Measurements from ENCODE around the gene CD27. TPM values are rescaled to one million over a fixed set of nuclear protein-coding genes. Genes with fewer than 3 reads are reported as not detected.

Gene CD27
- total and polyA plus RNA-seq, 9 donors, result 0.27 to 1.6 (median 0.53) TPM

GRCh38 chr12:6434205-6435140 lies 10.3 kb upstream of the CD27 start:
- WGBS (ENCODE audit: insufficient coverage), result 70% methylated on average over 10 of the region's 17 CpGs
- Histone ChIP-seq H3K27ac (ENCODE audit: low read length) (no peak overlapping the region), H3K9me3 (replicated peaks; ENCODE audit: control insufficient read depth, low read depth, low read length) (no peaks in the 10 kb centered on the region), H3K27me3 (ENCODE audit: control insufficient read depth, insufficient read depth, low read length) (no peaks in the 10 kb centered on the region), H3K36me3 (ENCODE audit: control insufficient read depth, insufficient read depth, low read length) (peaks cover 2% of the 10 kb centered on the region), H3K4me3 (ENCODE audit: low read length) (no peak overlapping the region), H3K4me1 (ENCODE audit: control insufficient read depth, insufficient read depth, low read length) (peaks cover 10% of the 10 kb centered on the region)
- DNase-seq, result no peak

GRCh38 chr12:6435961-6436715 lies 8.6 kb upstream of the CD27 start:
- no peak overlapping the region for H3K4me3 ChIP-seq (ENCODE audit: low read length)
- H3K27me3 ChIP-seq (ENCODE audit: control insufficient read depth, insufficient read depth, low read length), result no peaks in the 10 kb centered on the region
- H3K4me1 ChIP-seq (ENCODE audit: control insufficient read depth, insufficient read depth, low read length), result no peaks in the 10 kb centered on the region
- H3K27ac ChIP-seq (ENCODE audit: low read length), result no peak overlapping the region
- 90% methylated on average over 10 of the region's 13 CpGs for WGBS (ENCODE audit: insufficient coverage)
- peaks cover 4% of the 10 kb centered on the region for H3K36me3 ChIP-seq (ENCODE audit: control insufficient read depth, insufficient read depth, low read length)
- no peaks in the 10 kb centered on the region for H3K9me3 ChIP-seq (replicated peaks; ENCODE audit: control insufficient read depth, low read depth, low read length)
- no peak for DNase-seq

- H3K36me3 ChIP-seq (ENCODE audit: control insufficient read depth, insufficient read depth, low read length), result peaks cover 4% of the 10 kb centered on the region
- DNase-seq, result no peak
- no peak overlapping the region for H3K4me3 ChIP-seq (ENCODE audit: low read length)
- H3K4me1 ChIP-seq (ENCODE audit: control insufficient read depth, insufficient read depth, low read length), result no peaks in the 10 kb centered on the region
- no peak overlapping the region for H3K27ac ChIP-seq (ENCODE audit: low read length)
- no peaks in the 10 kb centered on the region for H3K9me3 ChIP-seq (replicated peaks; ENCODE audit: control insufficient read depth, low read depth, low read length)
- H3K27me3 ChIP-seq (ENCODE audit: control insufficient read depth, insufficient read depth, low read length), result no peaks in the 10 kb centered on the region
- no CpG with 5 or more reads among the region's 3 CpGs for WGBS (ENCODE audit: insufficient coverage)
These were observed 7.2 kb upstream of the CD27 start for GRCh38 chr12:6437586-6437985.

GRCh38 chr12:6438345-6438744 lies 6.4 kb upstream of the CD27 start:
- peaks cover 4% of the 10 kb centered on the region for H3K36me3 ChIP-seq (ENCODE audit: control insufficient read depth, insufficient read depth, low read length)
- H3K9me3 ChIP-seq (replicated peaks; ENCODE audit: control insufficient read depth, low read depth, low read length), result no peaks in the 10 kb centered on the region
- WGBS (ENCODE audit: insufficient coverage), result 74% methylated on average over 6 of the region's 12 CpGs
- no peak overlapping the region for H3K4me3 ChIP-seq (ENCODE audit: low read length)
- no peak overlapping the region for H3K27ac ChIP-seq (ENCODE audit: low read length)
- no peaks in the 10 kb centered on the region for H3K4me1 ChIP-seq (ENCODE audit: control insufficient read depth, insufficient read depth, low read length)
- no peak for DNase-seq
- H3K27me3 ChIP-seq (ENCODE audit: control insufficient read depth, insufficient read depth, low read length), result no peaks in the 10 kb centered on the region

- Histone ChIP-seq H3K4me3 (ENCODE audit: low read length) (no peak overlapping the region), H3K4me1 (ENCODE audit: control insufficient read depth, insufficient read depth, low read length) (no peaks in the 10 kb centered on the region), H3K9me3 (replicated peaks; ENCODE audit: control insufficient read depth, low read depth, low read length) (no peaks in the 10 kb centered on the region), H3K27ac (ENCODE audit: low read length) (no peak overlapping the region), H3K36me3 (ENCODE audit: control insufficient read depth, insufficient read depth, low read length) (peaks cover 15% of the 10 kb centered on the region), H3K27me3 (ENCODE audit: control insufficient read depth, insufficient read depth, low read length) (no peaks in the 10 kb centered on the region)
- no CpG with 5 or more reads among the region's 1 CpG for WGBS (ENCODE audit: insufficient coverage)
- DNase-seq, result no peak
These were observed 4.4 kb upstream of the CD27 start for GRCh38 chr12:6440391-6440790.

GRCh38 chr12:6442836-6443235 lies 1.9 kb upstream of the CD27 start:
- Histone ChIP-seq H3K4me3 (ENCODE audit: low read length) (no peak overlapping the region), H3K4me1 (ENCODE audit: control insufficient read depth, insufficient read depth, low read length) (no peaks in the 10 kb centered on the region), H3K36me3 (ENCODE audit: control insufficient read depth, insufficient read depth, low read length) (peaks cover 28% of the 10 kb centered on the region), H3K27me3 (ENCODE audit: control insufficient read depth, insufficient read depth, low read length) (no peaks in the 10 kb centered on the region), H3K27ac (ENCODE audit: low read length) (no peak overlapping the region), H3K9me3 (replicated peaks; ENCODE audit: control insufficient read depth, low read depth, low read length) (no peaks in the 10 kb centered on the region)
- DNase-seq, result no peak
- WGBS (ENCODE audit: insufficient coverage), result 76% methylated on average over 5 of the region's 9 CpGs

GRCh38 chr12:6443361-6443983 lies 1.3 kb upstream of the CD27 start:
- Histone ChIP-seq H3K27me3 (ENCODE audit: control insufficient read depth, insufficient read depth, low read length) (no peaks in the 10 kb centered on the region), H3K9me3 (replicated peaks; ENCODE audit: control insufficient read depth, low read depth, low read length) (no peaks in the 10 kb centered on the region), H3K27ac (ENCODE audit: low read length) (no peak overlapping the region), H3K4me3 (ENCODE audit: low read length) (no peak overlapping the region), H3K4me1 (ENCODE audit: control insufficient read depth, insufficient read depth, low read length) (no peaks in the 10 kb centered on the region), H3K36me3 (ENCODE audit: control insufficient read depth, insufficient read depth, low read length) (peaks cover 32% of the 10 kb centered on the region)
- 63% methylated on average over 6 of the region's 9 CpGs for WGBS (ENCODE audit: insufficient coverage)
- no peak for DNase-seq

GRCh38 chr12:6444031-6444430 lies 724 bp upstream of the CD27 start:
- no peak for DNase-seq
- Histone ChIP-seq H3K4me1 (ENCODE audit: control insufficient read depth, insufficient read depth, low read length) (no peaks in the 10 kb centered on the region), H3K27me3 (ENCODE audit: control insufficient read depth, insufficient read depth, low read length) (no peaks in the 10 kb centered on the region), H3K4me3 (ENCODE audit: low read length) (no peak overlapping the region), H3K27ac (ENCODE audit: low read length) (no peak overlapping the region), H3K9me3 (replicated peaks; ENCODE audit: control insufficient read depth, low read depth, low read length) (no peaks in the 10 kb centered on the region), H3K36me3 (ENCODE audit: control insufficient read depth, insufficient read depth, low read length) (peaks cover 32% of the 10 kb centered on the region)
- WGBS (ENCODE audit: insufficient coverage), result 90% methylated on average over 2 of the region's 4 CpGs

DNA sequence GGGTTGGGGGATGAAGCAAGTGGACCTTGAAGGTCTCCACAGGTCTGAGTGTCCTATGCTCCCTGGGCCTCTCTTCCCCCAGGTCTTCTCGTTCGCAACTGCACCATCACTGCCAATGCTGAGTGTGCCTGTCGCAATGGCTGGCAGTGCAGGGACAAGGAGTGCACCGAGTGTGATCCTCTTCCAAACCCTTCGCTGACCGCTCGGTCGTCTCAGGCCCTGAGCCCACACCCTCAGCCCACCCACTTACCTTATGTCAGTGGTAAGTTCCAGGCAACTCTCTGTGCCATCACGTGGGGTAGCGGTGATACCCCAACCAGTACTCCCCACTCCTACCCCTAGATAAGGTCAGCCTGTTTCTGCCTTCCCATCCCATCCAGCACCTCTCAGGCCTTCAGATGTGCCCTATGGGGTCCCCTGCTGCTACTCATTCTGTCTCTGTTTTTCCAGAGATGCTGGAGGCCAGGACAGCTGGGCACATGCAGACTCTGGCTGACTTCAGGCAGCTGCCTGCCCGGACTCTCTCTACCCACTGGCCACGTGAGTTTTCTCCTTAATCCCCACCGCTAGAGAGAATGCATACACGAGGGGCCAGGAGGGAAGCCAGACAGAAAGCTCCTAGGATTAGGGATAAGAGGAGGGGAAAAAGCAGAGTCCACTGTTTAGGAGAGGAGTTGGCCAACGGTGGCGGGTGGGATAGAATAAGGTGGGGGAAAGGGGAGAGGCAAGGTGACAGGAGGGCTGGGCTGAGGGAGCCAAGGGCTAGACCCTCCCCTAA lies 5.5 kb downstream of the CD27 start:
- DNase-seq, result peak; percentile 52
- H3K4me3 ChIP-seq (ENCODE audit: low read length), result peak overlapping the region; percentile 54
- WGBS (ENCODE audit: insufficient coverage), result 78% methylated on average over 10 of the region's 16 CpGs

More for the DNA sequence above, 5.5 kb downstream of the CD27 start:
- Histone ChIP-seq H3K27me3 (ENCODE audit: control insufficient read depth, insufficient read depth, low read length) (no peaks in the 10 kb centered on the region), H3K27ac (ENCODE audit: low read length) (peak overlapping the region; percentile 87), H3K4me1 (ENCODE audit: control insufficient read depth, insufficient read depth, low read length) (peaks cover 32% of the 10 kb centered on the region), H3K9me3 (replicated peaks; ENCODE audit: control insufficient read depth, low read depth, low read length) (no peaks in the 10 kb centered on the region), H3K36me3 (ENCODE audit: control insufficient read depth, insufficient read depth, low read length) (peaks cover 35% of the 10 kb centered on the region)

Measured in muscle of leg (tissue), 11 donors.